ENCODE results near the gene POLRMT.

DNA sequence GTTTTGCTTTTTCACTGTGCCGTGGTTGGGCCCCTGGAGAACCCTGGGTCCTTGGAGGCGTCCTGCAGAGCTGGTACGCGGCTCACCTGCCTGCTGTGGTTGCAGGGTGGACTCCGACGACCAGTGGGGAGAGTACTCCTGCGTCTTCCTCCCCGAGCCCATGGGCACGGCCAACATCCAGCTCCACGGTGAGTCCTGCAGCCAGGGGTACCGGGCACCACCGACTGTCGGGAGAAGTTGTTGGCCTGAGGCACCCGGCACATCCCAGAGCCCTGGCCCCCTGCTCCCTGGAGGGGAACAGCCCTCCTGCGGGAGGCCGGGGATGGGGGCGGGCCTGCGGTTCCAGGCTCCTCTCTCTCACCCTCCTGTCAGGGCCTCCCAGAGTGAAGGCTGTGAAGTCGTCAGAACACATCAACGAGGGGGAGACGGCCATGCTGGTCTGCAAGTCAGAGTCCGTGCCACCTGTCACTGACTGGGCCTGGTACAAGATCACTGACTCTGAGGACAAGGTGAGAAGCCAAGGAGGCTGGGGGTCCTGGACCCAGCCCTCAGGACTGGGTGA is 53.0 kb downstream of the POLRMT start:
- TF ChIP-seq, protein P1, sequence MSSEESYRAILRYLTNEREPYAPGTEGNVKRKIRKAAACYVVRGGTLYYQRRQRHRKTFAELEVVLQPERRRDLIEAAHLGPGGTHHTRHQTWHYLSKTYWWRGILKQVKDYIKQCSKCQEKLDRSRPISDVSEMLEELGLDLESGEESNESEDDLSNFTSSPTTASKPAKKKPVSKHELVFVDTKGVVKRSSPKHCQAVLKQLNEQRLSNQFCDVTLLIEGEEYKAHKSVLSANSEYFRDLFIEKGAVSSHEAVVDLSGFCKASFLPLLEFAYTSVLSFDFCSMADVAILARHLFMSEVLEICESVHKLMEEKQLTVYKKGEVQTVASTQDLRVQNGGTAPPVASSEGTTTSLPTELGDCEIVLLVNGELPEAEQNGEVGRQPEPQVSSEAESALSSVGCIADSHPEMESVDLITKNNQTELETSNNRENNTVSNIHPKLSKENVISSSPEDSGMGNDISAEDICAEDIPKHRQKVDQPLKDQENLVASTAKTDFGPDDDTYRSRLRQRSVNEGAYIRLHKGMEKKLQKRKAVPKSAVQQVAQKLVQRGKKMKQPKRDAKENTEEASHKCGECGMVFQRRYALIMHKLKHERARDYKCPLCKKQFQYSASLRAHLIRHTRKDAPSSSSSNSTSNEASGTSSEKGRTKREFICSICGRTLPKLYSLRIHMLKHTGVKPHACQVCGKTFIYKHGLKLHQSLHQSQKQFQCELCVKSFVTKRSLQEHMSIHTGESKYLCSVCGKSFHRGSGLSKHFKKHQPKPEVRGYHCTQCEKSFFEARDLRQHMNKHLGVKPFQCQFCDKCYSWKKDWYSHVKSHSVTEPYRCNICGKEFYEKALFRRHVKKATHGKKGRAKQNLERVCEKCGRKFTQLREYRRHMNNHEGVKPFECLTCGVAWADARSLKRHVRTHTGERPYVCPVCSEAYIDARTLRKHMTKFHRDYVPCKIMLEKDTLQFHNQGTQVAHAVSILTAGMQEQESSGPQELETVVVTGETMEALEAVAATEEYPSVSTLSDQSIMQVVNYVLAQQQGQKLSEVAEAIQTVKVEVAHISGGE (tag by site-specific recombination; conservative IDR thresholded peaks at IDR 0.05; ENCODE audit: low read depth), result no peak
- TF ChIP-seq, protein P2, sequence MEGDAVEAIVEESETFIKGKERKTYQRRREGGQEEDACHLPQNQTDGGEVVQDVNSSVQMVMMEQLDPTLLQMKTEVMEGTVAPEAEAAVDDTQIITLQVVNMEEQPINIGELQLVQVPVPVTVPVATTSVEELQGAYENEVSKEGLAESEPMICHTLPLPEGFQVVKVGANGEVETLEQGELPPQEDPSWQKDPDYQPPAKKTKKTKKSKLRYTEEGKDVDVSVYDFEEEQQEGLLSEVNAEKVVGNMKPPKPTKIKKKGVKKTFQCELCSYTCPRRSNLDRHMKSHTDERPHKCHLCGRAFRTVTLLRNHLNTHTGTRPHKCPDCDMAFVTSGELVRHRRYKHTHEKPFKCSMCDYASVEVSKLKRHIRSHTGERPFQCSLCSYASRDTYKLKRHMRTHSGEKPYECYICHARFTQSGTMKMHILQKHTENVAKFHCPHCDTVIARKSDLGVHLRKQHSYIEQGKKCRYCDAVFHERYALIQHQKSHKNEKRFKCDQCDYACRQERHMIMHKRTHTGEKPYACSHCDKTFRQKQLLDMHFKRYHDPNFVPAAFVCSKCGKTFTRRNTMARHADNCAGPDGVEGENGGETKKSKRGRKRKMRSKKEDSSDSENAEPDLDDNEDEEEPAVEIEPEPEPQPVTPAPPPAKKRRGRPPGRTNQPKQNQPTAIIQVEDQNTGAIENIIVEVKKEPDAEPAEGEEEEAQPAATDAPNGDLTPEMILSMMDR (tag by site-specific recombination; IDR thresholded peaks at IDR 0.05), result no peak
- TF ChIP-seq, protein P3, sequence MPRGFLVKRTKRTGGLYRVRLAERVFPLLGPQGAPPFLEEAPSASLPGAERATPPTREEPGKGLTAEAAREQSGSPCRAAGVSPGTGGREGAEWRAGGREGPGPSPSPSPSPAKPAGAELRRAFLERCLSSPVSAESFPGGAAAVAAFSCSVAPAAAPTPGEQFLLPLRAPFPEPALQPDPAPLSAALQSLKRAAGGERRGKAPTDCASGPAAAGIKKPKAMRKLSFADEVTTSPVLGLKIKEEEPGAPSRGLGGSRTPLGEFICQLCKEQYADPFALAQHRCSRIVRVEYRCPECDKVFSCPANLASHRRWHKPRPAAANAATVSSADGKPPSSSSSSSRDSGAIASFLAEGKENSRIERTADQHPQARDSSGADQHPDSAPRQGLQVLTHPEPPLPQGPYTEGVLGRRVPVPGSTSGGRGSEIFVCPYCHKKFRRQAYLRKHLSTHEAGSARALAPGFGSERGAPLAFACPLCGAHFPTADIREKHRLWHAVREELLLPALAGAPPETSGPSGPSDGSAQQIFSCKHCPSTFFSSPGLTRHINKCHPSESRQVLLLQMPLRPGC (tag by site-specific recombination; IDR thresholded peaks at IDR 0.05), result no peak
- TF ChIP-seq ZNF670 (tag by site-specific recombination; IDR thresholded peaks at IDR 0.05; ENCODE audit: low read depth), result no peak
- no peak for TF ChIP-seq BCL11A (tag by site-specific recombination; IDR thresholded peaks at IDR 0.05; ENCODE audit: low read depth)
